Osteocyte (in vitro differentiated cells): Measurements from ENCODE around the gene PPP2R5C. TPM values are rescaled to one million over a fixed set of nuclear protein-coding genes. Genes with fewer than 3 reads are reported as not detected.
"Not testable (repeated sequence)": the region's sequence is repeated elsewhere in the genome, so short reads cannot be mapped to it uniquely, and the experiment has no call there.

Experiments used
- DNase-seq: peaks from one replicate; pipeline ENCODE4 v3.0.0; 2021; ENCODE audit warnings: mixed read lengths; ENCODE audit not compliant: unreplicated experiment; ENCODE audit errors: extremely low spot score
- H3K27ac Mint-ChIP-seq: one replicate; pipeline ENCODE4 v1.8.0; 2021; ENCODE audit warnings: mild to moderate bottlenecking, mixed read lengths; ENCODE audit not compliant: unreplicated experiment
- H3K27me3 Mint-ChIP-seq: one replicate; pipeline ENCODE4 v1.8.0; 2021; ENCODE audit warnings: mixed read lengths; ENCODE audit not compliant: unreplicated experiment
- H3K36me3 Mint-ChIP-seq: one replicate; pipeline ENCODE4 v1.8.0; 2021; ENCODE audit warnings: mixed read lengths; ENCODE audit not compliant: unreplicated experiment
- H3K4me1 Mint-ChIP-seq: one replicate; pipeline ENCODE4 v1.8.0; 2021; ENCODE audit warnings: mixed read lengths; ENCODE audit not compliant: unreplicated experiment
- H3K4me3 Mint-ChIP-seq: one replicate; pipeline ENCODE4 v1.8.0; 2021; ENCODE audit warnings: mild to moderate bottlenecking, moderate library complexity, mixed read lengths; ENCODE audit not compliant: unreplicated experiment
- H3K9me3 Mint-ChIP-seq: one replicate; pipeline ENCODE4 v1.8.0; 2021; ENCODE audit warnings: mixed read lengths; ENCODE audit not compliant: unreplicated experiment
- total RNA-seq: library from RNA; stranded (reverse); gene quantifications from 2 replicates; pipeline ENCODE4 v1.2.1, GENCODE V29; 2021
- TF ChIP-seq, protein P1 (sequence below): fragments of 200-600 bp; sonication (generic); IDR thresholded peaks from 2 replicates; pipeline ENCODE4 v1.5.0; 2021; ENCODE audit warnings: antibody characterized with exemption, mild to moderate bottlenecking, moderate library complexity

Gene PPP2R5C
- total RNA-seq, 1 donor from 2014 or later: 116 TPM

DNA sequence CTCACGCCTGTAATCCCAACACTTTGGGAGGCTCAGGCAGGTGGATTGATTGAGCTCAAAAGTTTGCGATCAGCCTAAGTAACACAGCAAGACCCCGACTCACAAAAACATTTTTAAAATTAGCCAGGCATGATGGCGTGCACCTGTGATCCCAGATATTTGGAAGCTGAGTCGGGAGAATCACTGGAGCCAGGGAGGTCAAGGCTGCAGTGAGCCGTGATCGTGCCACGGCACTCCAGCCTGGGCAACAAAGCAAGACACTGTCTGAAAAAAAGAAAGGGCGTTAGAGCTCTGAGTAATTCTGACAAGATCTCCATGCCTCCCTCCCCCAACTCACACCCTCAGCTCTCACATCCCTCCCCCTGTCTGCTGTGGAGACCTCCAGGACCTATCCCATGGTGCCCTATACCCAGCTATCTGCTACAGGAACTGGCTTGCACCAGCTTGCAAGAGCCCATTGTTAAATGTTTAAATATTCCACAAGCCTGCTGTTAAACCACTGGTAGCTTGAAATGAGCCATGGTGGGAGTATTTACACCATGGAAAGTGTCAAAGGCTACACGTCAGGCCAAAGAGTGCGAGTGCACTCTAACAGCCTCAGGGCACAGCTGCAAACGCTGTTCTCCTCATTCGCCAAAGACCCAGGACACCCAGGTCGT lies 35.1 kb upstream of the PPP2R5C start:
- no peaks in the 10 kb centered on the region for H3K9me3 Mint-ChIP-seq
- TF ChIP-seq, protein P1, sequence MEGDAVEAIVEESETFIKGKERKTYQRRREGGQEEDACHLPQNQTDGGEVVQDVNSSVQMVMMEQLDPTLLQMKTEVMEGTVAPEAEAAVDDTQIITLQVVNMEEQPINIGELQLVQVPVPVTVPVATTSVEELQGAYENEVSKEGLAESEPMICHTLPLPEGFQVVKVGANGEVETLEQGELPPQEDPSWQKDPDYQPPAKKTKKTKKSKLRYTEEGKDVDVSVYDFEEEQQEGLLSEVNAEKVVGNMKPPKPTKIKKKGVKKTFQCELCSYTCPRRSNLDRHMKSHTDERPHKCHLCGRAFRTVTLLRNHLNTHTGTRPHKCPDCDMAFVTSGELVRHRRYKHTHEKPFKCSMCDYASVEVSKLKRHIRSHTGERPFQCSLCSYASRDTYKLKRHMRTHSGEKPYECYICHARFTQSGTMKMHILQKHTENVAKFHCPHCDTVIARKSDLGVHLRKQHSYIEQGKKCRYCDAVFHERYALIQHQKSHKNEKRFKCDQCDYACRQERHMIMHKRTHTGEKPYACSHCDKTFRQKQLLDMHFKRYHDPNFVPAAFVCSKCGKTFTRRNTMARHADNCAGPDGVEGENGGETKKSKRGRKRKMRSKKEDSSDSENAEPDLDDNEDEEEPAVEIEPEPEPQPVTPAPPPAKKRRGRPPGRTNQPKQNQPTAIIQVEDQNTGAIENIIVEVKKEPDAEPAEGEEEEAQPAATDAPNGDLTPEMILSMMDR: no peak
- no peak overlapping the region for H3K27ac Mint-ChIP-seq
- no peaks in the 10 kb centered on the region for H3K27me3 Mint-ChIP-seq
- H3K4me3 Mint-ChIP-seq: no peak overlapping the region
- no peaks in the 10 kb centered on the region for H3K36me3 Mint-ChIP-seq
- DNase-seq: peak; percentile 54
- peaks cover 18% of the 10 kb centered on the region for H3K4me1 Mint-ChIP-seq

DNA sequence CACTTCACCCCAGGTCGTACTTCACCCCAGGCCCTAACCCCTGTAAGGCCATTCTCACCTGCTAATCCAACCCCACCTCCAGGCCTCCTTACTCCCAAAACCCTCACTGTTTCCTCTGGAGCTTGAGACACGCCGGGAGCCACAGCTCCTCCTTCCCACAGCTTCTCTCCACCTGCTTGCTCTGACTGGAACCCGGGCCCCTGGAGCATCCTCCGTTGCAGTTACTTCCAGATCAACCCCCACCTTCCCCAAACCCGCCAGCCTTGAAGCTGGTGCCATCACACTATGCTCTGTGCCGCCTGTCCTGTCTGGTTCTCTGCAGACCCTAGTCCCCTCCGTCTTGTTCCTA lies 34.6 kb upstream of the PPP2R5C start:
- Mint-ChIP-seq H3K4me1 (peaks cover 19% of the 10 kb centered on the region), H3K27me3 (no peaks in the 10 kb centered on the region), H3K4me3 (no peak overlapping the region), H3K36me3 (no peaks in the 10 kb centered on the region), H3K9me3 (no peaks in the 10 kb centered on the region), H3K27ac (no peak overlapping the region)
- peak; percentile 66 for DNase-seq
- TF ChIP-seq, protein P1: no peak

DNA sequence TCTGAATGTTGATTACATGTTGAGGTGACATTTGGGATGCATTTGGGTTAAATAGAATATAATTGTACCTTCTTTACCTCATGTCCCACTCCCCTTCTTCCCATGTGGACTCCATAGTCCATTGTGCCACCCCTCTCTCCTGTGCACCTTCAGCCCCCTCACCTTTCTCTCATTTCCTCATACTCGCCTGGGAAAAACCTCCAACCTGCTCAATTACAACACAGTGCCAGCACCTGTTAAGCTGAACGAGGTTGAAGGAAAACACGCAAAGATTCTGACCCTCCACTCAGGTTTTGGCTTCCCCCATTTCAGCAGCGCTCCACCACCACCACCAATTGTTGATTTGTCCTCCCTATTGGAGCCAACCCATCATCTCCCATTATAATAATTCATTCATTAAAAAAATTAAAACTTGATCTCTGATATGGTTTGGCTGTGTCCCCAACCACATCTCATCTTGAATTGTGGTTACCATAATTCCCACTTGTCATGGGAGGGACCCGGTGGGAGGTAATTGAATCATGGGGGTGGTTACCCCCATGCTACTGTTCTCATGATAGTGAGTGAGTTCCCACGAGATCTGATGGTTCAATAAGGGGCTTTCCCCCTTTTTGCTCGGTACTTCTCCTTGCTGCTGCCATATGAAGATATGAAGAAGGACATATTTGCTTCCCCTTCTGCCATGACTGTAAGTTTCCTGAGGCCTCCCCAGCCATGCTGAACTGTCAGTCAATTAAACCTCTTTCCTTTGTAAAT lies 33.7 kb upstream of the PPP2R5C start:
- H3K27ac Mint-ChIP-seq: no peak overlapping the region
- H3K9me3 Mint-ChIP-seq: no peaks in the 10 kb centered on the region
- peaks cover 13% of the 10 kb centered on the region for H3K4me1 Mint-ChIP-seq
- no peaks in the 10 kb centered on the region for H3K27me3 Mint-ChIP-seq
- H3K36me3 Mint-ChIP-seq: no peaks in the 10 kb centered on the region
- DNase-seq: peak; percentile 10
- TF ChIP-seq, protein P1: no peak
- H3K4me3 Mint-ChIP-seq: no peak overlapping the region

DNA sequence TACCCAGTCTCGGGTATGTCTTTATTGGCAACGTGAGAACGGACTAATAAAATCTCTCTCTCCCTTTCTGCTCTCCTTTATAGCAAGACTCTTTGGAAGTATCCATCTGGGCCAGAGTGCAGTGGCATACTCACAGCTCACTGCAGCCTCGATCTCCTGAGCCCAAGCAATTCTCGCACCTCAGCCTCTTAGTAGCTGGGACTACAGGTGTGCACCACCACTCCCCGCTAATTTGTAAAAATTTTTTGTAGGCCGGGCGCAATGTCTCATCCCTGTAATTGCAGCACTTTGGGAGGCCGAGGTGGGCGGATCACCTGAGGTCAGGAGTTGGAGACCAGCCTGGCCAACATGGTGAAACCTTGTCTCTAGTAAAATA lies 33.2 kb upstream of the PPP2R5C start:
- peak; percentile 11 for DNase-seq
- H3K9me3 Mint-ChIP-seq: no peaks in the 10 kb centered on the region

DNA sequence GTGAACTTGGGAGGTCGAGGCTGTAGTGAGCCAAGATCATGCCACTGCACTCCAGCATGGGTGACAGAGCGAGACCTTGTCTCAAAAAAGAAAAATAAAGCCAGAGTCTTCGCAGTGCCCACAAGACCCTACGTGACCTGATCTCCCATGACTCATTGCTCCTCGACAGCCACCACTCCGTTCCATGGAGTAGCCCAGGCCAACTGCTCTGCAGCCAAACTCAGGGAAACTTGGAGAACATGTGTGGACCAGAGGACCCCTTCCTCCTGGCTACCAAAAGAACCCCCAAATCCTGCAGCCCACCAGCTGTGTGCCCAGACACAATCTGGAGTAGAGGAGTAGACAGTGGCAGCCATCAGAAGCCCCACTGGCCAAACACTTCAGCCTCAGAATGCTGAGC lies 32.1 kb upstream of the PPP2R5C start:
- no peaks in the 10 kb centered on the region for H3K36me3 Mint-ChIP-seq
- H3K9me3 Mint-ChIP-seq: no peaks in the 10 kb centered on the region

More for the DNA sequence above, 33.2 kb upstream of the PPP2R5C start:
- peaks cover 12% of the 10 kb centered on the region for H3K4me1 Mint-ChIP-seq
- H3K27me3 Mint-ChIP-seq: no peaks in the 10 kb centered on the region
- TF ChIP-seq, protein P1: no peak
- H3K36me3 Mint-ChIP-seq: no peaks in the 10 kb centered on the region
- no peak overlapping the region for H3K4me3 Mint-ChIP-seq
- H3K27ac Mint-ChIP-seq: no peak overlapping the region

DNA sequence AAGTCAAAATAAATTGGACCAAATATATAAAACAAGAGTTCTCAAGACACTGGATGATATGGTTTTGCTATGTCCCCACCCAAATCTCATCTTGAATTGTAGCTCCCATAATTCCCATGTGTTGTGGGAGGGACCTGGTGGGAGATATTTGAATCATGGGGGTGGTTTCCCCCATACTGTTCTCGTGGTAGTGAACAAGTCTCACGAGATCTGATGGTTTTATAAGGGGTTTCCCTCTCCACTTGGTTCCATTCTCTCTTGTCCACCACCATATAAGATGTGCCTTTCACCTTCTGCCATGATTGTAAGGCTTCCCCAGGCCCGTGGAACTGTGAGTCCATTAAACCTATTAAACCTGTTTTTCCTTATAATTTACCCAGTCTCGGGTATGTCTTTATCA lies 31.4 kb upstream of the PPP2R5C start:
- peaks cover 18% of the 10 kb centered on the region for H3K4me1 Mint-ChIP-seq
- DNase-seq, H3K27ac Mint-ChIP-seq, H3K4me3 Mint-ChIP-seq, H3K36me3 Mint-ChIP-seq, H3K9me3 Mint-ChIP-seq, H3K27me3 Mint-ChIP-seq: not testable (repeated sequence)

More for the DNA sequence above, 32.1 kb upstream of the PPP2R5C start:
- H3K27me3 Mint-ChIP-seq: no peaks in the 10 kb centered on the region
- peaks cover 17% of the 10 kb centered on the region for H3K4me1 Mint-ChIP-seq
- peak; percentile 32 for DNase-seq
- TF ChIP-seq, protein P1: no peak
- H3K27ac Mint-ChIP-seq: no peak overlapping the region
- no peak overlapping the region for H3K4me3 Mint-ChIP-seq
